GM19351 (cell line): ENCODE results near the gene MACC1.
"Not testable (repeated sequence)": the region's sequence is repeated elsewhere in the genome, so short reads cannot be mapped to it uniquely, and the experiment has no call there.

ENCODE experiments used
- ATAC-seq: cut with Tn5 transposase; IDR thresholded peaks from one replicate; pipeline ENCODE4 v1.9.1; 2021; ENCODE audit warnings: mild to moderate bottlenecking, moderate library complexity; ENCODE audit not compliant: unreplicated experiment

MACC1 gene

GRCh38 chr7:20208651-20209307, 8.4 kb downstream of the MACC1 start:
- no peak for ATAC-seq

GRCh38 chr7:20207811-20208210, 9.4 kb downstream of the MACC1 start:
- not testable (repeated sequence) for ATAC-seq

DNA sequence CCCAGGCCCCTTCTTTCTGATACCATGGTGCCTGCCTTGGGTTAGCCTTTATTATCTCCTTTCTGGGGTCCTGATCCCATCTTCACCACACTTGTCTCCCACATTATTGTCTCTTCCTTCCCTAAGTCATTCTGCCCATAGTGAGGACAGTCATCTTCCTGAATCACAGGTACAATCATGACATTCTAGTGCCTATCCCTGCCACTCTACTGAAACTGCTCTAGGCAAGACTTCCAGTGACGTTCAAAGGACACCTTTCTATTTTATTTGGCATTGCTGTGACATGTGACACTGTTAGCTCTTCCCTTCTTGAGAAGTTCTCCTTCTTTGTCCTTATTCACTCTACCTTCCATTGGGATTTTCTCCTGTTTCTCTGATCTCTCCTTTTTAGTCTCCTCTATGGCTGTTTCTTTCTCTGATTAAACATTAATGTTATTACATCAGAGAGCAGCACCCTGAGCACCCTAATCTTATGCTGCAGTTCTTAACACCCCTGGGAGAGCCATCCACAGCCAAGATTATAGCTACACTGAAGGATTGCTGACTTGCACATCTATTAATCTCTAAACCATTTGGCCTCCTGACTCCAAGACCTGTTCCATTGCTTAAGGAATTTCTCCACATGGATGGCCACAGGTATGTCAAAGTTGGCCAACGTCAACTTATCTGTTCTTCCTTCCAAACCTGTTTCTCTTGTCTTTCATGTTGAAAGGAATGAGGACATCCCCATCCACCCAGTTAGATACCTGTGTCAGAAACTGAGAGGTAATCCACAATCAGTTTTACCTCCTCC, 10.9 kb downstream of the MACC1 start:
- no peak for ATAC-seq

DNA sequence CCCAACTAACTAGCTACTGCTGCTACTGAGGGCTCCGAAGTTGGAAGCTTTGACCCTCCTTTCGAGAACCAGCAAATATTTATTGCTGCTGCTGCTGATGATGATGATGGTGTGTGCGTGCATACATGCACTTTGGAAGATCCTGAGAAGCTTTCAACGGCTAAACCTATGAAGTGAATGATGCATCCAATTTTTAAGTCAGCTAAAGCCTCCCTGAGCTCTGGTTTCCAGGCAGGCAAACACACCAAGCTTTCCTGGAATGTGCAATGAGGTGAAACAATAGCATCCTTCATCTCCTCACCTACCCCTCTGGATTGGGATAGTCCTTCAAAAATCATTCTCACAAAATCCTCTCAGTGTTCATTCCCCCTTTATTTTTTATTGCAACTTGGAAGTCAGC, 13.9 kb downstream of the MACC1 start:
- ATAC-seq: no peak

DNA sequence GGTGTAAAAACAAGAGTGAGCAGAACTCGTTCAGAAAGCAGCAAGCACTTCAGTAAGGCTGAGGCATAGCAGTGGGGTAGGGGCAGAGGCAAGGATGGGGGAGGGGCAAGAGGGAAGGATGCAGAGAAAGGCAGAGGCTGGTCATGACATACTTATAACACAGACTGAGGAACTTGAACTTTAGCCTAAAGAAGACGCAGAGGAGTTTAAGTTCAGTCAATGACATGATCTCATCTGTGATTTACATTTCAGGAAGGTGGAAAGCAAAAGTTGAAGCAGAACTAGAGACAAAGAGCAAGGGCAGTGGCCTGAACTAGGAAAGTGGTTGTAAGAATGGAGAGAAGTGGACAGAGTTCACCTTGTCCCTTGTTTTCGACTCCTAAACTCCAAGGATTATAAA, 15.8 kb downstream of the MACC1 start:
- ATAC-seq: peak; percentile 37

- ATAC-seq: no peak
Observed at GRCh38 chr7:20200971-20201370, 16.2 kb downstream of the MACC1 start.

DNA sequence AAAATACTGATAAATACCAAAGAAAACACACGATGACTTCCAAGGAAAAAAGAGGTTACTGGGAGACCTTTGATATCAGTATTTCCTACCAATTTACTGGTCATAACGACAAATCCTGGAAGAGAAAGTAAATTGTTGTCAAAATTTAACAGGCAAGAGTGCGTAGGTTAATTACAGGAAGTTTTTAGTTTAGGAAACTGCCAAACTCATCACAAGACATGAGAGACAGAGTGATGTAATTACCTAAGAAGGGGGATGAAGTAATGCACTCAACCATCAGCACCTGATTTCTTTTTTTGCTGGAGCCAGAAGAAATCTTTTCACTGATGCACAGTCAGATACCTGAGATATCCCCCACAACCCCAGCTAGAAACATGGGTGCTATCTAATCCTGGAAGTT, 16.8 kb downstream of the MACC1 start:
- peak; percentile 39 for ATAC-seq

DNA sequence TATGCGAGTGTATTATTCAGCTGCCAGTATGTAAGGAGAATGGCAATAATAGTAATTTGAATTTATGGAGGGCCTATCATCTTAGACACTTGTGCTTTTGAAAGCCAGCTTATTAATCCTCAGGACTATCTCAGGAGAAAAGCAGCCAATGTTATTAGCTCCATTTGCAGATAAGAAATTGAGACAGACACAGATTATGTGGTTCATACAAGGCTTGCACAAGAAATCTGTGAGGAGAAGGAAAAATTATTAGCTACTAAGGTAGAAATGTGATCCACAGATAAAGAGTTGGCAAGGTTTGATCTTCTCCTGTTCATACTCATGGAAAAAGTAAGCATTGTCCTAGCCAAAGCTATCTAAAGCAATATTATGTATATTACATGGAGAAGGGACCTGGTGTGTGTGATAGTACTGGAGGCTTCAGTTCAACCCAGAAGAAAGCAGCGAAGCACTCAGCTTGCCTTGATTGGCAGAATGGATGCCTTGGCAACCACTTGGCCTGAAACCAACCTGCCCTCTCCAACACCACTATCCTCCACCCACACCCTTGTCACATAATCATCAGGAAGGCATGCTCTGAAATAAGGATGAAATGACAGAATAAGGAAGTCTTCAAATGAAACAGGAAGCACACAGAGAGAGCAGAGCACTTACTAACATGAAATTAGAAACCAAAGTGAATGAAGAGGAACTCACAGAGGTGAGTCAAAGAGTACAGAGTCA, 18.0 kb downstream of the MACC1 start:
- ATAC-seq: peak; percentile 82

GRCh38 chr7:20198260-20198659, 18.9 kb downstream of the MACC1 start:
- no peak for ATAC-seq

DNA sequence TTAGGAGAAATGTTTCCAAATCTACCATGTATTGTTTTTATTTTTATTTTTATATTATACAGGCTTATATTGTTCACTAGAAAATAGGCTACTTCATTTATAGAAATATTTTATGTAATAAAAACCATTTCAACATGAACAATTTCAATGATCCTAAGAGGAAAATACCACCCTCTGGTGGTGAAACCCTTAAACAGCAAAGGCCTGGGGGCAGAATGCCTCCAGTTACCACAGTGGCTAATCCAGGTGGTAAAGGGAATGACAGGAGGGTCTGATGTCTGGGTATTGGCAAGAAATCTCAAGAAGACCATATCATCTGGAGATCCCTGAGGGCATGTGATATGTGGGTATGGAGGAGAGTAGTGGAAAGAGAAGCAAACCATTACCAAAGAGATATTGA, 19.3 kb downstream of the MACC1 start:
- no peak for ATAC-seq

- no peak for ATAC-seq
Observed at GRCh38 chr7:20197125-20197748, 19.9 kb downstream of the MACC1 start.

GRCh38 chr7:20194343-20194995, 22.7 kb downstream of the MACC1 start:
- no peak for ATAC-seq

GRCh38 chr7:20193873-20194272, 23.3 kb downstream of the MACC1 start:
- peak; percentile 15 for ATAC-seq

- ATAC-seq: peak; percentile 82
Observed at GRCh38 chr7:20193242-20193777, 23.9 kb downstream of the MACC1 start.

DNA sequence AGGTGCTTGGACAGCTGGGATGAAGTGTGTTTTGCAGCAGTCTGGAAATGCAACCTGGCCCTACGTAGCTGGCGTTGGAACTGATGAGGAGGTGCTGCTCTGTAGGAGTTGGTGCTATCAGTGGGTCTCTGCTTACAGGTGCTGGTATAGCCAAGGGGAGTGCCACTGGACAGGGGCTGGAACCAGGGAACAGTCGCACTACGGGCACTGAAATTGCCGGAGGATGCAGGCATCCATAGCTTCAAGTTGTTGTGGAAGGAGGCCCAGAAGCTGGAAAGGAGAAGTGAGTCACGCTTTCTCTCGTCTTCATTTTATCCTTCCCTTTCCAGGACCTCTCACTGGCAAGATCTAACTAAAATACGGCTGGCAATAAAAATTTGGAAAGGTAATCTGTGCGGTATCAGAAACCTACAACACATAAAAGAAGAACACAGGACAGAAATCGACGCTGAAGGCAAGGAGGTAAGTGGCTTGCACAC, 25.8 kb downstream of the MACC1 start:
- no peak for ATAC-seq

DNA sequence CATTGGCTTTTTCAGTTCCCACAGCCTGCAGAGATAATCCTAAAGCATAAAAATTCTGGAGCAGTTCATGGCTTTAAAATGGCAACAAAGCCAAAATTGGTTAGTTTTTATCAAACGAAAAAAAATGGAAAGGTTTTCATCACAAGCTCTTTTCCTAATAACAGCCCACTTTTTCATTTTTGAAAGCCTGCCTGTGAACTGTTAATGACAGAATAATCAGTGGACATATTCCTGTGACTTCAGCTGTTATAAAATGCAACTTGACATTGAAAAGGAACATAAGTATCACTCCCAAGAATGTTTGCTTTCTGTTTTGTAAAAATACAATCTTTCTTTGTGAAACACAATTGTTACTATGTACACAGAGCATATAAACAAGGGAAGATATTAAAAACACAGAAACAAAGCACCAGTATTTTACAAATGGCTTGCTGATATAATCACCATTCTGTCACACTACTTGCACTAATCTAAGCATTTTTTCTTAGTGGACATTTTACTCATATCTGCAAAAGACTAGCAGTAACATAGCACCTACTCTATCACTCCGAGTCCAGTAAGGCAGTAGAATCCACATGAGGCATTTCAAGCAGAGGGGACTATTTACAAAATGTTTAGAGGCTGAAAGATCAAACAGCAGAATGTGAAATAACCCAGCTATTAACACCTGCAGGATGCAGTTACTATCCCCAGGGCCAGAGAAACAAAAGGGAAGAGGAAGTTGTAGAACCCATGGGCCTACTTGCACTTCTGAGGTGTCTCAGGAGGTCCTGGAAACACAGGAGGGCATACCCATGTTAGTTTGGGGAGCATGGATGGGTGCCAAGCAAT, 26.4 kb downstream of the MACC1 start:
- ATAC-seq: no peak

DNA sequence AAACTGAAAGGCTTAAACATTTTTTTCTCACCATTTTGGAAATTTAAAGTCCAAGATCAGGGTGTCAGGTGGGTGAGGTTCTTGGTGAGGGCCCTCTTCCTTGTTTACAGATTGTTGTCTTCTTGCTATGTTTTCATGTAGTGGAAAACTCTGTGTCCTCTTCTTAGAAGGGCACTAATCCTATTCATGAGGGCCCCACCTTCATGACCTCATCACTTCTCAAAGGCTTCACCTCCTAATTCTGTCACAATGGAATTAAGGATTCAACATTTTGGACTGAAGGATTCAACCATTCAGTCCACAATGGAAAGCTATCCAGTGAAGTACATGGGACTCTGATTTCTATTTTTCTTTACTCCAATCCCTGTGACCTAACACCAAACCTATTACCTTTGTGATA, 27.3 kb downstream of the MACC1 start:
- ATAC-seq: no peak

GRCh38 chr7:20188567-20188966, 28.6 kb downstream of the MACC1 start:
- ATAC-seq: no peak

- not testable (repeated sequence) for ATAC-seq
Observed at GRCh38 chr7:20187850-20188249, 29.3 kb downstream of the MACC1 start.

- no peak for ATAC-seq
Observed at GRCh38 chr7:20185988-20186387, 31.2 kb downstream of the MACC1 start.
